HG02981 (cell line): ENCODE data around the gene MAFG.
A peak's percentile ranks its signal among the peaks of the same experiment; 100 is the strongest.

Experiments
- ATAC-seq: cut with Tn5 transposase; IDR thresholded peaks from one replicate; pipeline ENCODE4 v1.9.1; 2021; ENCODE audit warnings: mild to moderate bottlenecking, moderate library complexity; ENCODE audit not compliant: unreplicated experiment

Gene MAFG

DNA sequence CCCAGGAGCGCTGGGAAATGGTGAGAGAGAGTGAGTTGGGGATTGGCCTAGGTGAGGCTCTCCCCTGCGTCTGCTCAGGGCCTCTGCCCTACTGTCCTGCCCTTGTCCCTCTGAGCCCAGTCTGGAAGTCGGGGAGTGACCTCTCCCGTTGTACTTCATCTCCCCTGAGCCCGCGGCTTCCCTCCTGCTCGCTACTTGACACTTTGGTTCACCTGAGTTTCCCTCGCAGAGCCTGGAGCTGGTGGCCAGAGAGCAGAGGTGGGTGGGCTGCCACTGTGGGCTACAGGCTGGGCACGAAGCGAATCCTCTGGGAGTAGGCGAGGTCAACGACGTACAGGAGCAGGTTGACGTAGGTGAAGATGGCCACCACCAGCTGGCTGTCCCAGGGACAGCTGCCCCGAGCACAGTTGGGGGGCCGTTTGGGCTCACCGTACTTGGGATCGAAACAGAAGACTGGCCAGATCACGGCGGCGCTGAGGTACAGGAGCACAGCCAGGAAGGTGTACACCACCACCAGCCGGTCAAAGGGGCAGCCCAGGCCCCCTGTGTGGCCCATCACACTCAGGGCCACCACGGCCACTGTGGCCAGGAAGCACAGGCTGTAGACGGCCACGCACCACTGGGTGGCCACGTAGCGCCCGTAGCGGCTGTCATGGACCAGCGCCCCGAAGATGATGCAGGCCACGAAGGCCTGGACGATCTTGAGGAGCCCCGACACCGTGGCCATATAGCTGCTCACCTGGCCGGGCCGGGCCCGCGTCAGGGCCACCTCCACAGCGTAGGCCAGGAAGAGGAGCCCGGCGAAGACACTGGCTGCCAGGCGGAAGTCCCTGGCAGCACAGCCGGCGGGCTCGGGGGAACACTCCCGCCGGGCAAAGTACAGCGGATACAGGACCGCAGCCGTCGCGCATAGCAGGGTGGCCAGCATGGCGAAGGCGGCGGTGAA lies 13.3 kb upstream of the MAFG start:
- ATAC-seq = no peak

DNA sequence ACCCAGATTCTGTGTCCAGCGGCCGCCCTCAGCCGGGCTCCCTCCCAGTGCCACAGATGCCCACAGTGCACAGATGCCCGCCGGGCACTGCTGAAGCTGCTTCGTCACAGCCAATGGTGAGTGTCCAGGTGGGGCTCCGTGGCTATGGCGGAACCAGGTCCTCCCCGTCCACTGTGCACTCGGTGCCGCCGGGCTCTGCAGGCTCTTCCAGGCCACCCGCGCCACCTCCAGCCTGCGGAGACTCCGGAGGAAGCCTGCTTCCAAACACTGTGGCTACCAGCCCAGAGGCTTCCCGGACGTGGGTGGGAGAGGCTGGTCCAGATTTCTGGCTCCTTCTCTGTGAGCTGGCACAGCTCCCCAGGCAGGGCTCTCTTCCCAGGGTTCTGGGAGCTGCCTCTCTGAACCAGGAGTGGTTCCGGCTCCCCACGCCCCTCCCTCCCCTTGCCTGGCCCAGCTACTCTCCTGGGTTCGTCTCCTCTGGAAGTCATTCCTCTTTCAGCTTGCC lies 12.4 kb upstream of the MAFG start:
- no peak for ATAC-seq

DNA sequence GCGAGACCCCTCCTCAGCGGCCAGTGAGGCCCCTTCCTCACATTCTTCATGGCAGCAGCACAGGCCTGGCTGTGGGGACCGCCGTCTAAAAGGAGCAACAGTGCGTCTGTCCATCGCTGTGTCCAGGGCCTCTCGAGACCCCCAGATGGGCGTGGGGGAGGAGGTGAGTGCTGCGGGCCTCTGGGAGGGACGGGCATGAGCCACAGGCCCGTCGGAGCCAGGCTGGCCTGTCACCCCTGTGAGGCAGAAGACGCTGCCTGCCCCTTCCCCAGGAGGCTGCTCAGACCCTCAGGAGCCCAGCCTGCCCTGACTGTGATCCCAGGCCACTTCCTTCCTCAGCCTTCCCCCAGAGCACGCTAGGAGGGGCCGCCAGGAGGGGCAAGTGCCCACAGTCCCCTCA lies 11.7 kb upstream of the MAFG start:
- no peak for ATAC-seq

DNA sequence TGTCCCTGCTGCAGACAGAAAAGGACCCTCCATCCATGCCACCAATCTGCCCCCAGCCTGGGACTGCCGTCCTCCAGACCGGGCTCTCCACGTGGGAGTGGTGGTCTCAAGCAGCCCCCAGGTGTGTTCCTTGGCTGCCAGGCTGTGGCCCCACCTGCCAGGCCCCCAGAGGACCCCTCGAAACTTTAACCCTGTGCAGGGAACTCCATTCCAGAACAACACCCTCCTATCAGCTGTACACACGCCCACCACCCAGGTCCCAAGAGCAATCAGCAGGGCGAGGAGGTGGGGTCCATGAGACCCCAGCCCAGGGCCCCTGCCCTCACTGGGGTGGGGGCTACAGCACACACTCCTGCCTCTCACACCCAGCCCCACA lies 8.2 kb upstream of the MAFG start:
- ATAC-seq = no peak

DNA sequence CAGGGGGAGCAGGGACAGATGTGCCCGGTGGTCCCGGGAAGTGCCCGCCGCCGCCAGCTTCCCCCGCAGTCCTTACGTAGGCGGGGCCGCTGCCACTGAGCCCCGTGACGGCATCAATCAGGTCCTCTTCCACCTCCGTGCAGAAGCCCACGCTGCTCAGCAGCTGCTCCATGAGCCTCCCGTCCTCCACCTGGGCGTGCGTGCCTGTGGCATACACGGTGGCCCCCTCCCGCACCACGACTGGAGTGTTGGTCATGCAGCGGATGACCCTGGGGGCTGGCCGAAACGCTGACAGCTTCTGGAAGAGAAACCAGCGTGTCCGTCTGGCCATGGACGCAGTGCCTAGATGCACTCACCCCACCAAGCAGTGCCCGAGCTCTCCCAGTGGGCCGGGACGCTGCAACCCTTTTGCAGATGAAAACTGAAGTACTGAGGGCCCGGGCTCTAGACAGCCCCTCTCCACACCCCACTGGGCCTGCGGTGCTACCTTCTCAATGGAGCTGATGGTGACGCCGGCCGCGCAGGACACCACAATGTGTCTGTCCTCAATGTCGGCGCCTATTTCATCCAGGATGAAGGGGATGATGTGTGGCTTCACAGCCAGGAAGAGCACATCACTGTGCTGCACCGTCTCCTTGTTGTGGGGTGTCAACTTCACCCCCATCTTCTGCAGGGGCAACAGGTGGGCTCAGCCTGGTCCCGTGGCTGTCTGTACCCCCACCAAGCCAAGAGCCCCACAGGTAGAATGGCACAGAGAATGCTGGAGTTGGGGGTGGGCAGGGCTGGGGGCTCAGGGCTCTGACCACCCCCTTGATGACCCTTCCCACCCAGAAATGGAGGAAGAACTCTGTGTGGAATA lies 7.5 kb upstream of the MAFG start:
- no peak for ATAC-seq

DNA sequence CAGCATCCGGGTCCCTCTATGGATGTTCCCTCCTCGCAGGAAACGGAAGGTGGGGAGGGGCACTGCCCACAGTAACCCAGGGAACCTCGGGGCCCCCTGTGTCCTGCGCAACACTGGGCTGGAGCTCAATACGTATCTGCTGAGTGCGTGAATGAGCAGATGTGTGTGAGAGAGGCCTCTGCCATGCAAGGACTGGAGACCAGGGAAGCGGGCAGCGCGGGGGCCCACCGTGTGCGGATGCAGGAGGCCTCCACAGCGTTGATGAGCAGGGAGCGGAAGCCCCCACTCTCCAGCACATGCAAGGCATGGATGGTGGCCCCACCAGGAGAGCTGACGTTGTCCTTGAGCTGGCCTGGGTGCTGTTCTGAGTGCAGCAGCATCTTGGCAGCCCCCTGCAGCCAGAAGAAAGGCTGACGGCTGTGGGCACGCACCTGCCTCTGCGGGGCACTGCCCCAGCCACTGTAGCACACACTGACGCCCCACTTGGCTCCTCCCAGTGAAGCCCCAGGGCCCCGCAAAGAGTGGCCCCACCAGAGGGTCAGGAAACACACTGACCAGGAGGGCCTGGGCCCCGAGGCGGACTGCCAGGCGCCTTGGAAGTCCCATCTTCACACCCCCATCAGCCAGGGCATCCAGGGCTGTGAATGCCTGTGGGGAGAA lies 6.7 kb upstream of the MAFG start:
- no peak for ATAC-seq

DNA sequence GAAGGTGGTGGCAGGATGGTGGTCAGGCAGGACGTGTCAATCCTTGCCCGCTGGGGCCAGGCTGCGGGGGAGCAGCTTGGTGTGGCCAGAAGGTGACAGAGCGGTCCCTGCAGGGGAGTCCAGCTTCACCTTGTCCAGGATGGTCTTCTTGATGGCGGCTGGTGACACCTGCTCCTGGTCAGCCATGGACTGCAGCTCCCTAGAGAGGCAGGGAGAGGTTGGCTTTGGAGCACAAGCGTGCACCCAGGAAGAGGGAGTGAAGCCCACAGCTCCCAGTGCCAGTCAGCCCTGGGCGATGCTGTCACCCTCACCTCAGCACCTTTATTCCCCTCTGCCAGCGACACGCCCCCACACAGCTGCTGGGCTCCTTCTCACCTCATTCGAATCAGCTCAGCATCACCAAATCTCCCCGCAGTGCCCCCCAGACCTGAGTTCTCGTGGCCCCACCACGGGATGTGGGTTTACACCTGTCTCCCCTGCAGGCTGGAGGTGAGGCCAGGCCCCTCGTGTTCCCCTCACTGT lies 5.7 kb upstream of the MAFG start:
- no peak for ATAC-seq

DNA sequence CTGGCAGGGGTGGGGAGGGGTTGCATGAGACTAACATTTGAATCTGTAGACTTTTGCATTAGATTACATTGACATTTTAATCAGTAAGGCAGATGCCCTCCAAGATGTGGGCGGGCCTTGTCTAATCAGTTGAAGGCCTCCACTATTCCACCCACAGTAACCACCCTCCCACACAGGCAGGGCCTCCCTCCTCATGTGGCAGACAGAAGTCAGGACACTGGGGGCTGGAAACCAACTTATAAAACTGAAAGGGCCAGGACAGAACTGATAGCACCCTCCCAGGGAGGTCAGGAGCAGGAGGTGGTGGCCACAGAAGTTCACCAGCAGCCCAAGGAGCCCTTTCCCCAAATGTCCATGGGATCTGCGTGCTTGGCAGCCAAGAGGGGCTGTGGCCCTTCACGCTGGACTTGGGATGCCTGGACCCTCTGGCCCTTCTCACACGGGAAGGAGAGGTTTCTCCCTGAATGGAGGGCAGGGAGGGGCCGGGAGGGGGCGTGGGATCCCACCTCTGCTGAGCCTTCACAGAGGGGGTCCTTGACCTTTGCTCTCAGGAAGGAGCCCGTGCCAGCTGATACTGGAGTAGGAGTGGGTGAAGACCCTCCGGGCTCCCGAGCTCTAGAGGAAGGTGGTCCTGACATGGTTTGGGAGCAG lies 4.9 kb upstream of the MAFG start:
- no peak for ATAC-seq

DNA sequence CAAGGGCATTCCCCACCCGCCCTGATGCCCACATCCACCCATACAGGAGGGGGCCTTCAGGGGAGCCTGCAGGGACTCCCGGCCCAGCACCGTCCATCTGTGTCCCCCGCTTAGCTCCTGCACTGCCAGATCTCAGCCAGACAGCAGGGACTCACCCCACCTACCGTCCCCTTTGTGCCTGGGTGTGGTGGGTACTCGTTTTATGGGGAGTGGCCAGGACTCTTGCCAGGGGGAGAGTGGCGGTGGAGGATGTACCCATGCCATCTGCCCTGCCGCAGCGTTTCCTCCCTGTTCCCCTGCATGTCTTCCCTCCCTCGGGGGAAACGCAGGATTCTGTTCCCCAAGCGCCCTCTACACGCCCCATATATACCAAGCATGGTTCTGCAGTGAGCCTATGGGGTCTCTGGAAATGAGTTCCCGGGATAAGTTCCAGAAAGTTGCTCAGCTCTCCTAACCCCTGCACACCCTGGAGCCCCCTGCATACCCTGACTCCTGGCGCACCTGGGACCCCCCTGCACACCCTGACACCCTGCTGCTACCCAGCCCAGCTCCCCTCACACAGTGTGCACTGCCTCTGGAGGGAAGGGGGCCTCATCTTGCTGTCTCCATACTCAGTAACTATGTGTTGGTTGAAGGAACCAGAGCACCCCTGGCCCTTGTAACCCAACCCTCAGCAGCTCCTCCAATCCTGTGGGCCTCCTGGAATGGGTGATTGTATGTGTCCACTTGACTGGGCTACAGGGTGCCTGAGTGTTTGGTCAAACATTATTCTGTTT lies 4.2 kb upstream of the MAFG start:
- no peak for ATAC-seq

DNA sequence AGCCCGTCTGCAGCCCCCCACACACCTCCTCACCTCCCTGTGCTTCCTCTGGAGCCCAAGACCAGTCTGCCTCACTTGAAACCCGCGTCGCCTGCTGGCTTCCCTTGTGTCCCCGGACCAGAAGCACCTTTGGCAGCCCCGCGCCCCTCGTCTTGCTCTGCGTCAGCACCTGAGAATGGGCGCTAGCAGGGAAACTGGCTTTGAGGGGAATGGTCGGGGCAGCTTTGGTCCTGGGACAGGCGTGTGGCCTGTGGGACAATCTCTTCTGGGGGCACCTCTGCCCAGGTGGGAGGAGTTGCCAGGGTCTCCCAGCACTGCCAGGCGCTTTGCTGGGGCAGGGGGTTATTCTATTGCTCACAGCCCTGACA lies 3.6 kb upstream of the MAFG start:
- ATAC-seq = no peak

DNA sequence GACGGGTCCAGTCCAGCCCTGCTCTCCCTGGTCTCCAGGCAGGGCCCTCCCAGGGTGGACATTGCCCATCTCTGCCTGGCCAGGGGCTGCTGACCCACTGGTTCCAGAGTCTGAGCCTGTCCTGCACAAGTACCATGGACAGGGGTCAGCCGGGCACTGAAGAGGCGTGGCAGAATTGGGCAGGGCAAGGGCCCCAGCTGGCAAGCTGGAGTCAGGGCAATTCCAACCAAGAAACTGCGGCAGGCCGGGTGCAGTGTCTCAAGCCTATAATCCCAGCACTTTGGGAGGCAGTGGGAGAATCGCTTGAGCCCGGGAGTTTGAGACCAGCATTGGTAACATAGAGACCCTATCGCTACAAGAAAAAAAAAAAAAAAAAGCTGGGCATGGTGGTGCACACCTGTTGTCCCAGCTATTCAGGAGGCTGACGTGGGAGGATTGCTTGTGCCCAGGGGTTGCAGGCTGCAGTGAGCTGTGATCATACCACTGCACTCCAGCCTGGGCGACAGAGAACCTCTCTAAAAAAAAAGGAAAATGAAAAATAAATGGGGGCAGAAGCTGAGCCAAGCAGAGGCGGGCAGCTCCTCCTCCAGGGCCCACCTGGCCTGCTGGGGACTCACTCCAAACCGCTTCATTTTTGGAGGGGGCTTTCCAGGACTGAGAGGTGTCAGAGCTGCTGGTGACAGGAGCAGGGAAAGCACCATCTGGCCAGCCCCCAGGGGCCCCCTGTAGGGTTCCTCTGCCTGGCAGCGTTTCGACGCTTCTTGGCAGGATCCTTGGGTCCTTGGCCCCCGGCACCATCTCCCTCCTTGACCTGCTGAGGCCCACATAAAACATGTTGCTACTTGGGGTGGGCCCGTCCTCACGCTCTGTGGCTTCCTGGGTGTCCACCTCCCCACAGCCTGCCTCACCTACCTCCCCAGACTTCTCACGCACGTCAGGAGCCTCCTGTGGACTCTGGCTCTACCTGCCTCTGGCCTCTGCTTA lies 2.9 kb upstream of the MAFG start:
- no peak for ATAC-seq

DNA sequence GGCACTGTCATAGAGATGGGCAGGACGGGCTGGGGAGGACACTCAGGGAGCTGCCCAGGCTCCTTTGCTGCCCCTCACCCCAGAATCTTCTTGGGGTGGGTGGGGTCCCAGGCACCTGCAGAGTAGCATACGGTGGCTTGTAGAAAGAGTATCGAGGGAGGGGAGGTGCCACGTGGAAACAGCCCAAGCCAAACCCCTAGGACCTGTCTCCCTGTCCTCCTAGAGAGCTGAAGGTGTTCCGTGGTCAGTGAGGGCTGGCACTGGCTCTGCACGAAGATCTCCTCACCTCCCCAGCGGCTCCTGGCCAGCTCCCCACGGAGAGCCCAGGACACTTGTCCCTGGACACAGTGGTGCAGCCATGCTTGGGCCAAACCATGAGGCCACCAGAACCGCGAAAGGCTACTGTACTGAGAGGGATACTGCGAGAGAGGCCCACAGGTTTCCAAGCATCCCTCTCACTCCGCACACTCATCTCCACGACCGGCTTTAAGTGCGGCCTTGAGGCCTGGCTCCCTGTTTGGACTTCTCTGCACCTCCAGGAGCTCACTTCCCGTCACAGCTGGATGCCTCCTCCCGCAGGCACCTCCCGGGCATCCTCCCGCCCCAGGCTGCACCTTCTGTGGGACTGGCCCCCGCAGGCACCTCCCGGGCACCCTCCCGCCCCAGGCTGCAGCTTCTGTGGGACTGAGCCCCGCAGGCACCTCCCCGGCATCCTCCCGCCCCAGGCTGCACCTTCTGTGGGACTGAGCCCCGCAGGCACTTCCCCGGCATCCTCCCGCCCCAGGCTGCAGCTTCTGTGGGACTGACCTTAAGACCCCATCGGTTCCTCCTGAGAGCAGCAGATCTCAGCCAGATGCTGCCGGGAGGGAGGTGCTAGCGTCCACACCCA lies 2.0 kb upstream of the MAFG start:
- ATAC-seq = no peak

DNA sequence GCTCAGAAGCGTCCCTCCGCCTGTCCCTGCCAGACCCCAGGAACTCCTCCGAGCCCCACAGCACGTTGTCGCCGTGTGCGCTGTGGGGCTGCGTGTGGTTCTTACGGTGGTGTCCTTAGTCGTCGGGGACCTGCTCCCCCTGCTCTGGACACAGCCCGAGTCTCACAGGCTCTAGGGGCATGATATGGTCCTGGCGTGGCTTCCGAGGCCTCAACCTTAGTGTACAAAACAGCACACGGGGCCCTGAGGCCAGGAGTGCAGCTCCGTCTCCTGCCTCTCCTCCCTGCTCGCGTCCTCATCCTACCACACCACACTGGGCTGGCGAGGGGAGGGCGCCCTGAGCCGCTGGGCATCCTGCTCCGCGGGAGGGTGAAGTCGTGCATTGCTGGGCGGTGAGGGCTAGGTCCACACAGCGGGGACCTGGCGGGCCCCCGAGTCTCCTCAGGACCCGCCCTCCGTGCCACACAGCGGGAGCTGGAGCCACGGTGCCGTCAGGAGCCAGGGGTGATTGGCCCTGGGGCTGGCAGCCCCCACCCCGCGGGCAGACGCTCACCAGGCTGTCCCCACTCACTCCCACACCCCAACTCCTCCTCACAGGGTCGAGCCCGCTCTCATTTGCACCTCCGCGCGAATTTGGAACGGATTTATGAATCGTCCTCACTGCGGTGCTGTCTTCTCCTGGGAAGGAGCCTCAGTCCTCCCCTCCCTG lies 1.2 kb upstream of the MAFG start:
- ATAC-seq = no peak

DNA sequence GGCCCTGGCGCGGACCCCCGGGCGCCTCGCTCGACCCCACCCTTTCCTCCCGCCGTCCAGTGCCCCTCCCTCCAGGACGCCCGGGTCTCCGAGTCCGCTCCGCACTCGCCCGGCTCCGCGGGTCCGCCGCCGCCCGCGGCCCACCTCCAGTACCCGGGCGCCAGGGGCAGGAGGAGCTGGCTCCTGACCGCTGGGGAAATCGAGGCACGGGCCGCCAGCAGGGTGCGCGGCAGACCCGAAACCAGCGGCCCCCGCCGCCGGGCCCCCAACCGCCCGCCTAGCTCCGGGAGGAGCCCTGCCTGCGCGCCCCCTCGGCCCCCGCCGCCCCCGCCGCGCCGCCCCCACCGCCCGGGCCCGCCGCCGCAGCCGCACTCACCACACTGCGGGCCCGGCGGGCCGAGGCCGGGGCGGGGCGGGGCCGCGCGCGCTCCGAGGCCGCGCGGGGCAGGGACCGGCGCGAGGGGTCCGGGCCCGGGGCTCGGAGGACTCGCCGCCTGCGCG lies 333 bp downstream of the MAFG start:
- no peak for ATAC-seq

DNA sequence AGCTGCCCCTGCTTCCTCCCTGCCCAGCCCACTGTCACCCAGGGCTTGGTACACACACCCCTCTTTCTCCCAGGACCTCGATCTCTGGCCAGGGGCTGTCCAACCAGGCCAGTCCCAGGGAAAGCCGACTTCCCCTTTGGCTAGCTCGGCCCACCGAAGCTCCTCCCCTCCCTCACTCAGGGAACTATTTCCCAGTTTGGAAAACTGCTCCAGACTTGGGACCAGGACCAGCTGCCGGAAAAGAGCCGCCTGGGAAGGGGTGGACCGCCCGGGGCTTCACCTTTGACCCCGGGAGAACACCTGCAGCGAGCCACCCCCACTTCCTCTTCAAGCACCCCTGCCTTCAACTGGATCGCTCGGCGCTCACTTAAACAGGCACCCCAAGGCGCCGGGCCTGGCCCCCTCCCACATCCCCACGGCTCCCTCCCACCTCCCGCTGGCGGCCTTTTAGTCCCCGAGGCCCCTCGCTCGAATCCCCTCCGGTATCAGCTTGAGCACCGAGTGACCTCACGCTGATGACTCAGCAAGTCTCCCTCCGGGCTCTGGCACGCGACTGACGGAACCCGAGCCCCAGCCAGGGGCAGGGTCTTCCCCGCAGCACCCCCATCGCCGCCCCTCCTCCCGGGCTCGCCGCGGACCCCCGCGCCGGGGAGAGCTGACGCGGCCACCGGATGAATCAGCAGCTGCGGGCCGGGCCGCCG lies 934 bp downstream of the MAFG start:
- peak; percentile 5 for ATAC-seq

DNA sequence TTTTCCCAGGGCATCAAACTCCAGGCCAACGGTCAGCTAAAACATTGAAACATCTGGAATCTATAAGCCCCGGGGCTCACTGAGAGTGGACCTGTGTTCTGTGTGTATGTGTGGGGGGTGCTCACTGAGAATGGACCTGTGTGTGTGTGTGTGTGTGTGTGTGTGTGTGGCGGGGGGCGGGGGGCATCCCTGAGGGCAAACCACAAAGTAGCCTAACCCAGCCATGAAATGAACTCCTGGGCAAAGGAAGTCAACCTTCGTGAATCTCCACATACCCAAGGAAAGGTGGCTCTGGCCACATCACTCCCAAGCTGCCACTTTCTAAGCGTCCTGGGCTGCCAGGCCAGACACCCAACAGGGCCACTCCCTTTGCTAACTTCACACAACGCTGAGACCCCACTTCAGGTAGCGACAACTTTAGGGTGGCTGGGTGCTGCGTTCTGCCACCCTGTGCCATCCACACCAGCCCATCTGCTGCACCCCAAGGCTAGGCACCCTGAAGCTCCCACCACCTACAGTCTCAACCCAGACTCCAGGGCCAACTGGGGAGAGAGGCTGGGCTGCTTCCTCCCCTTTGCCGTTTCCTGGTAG lies 1.6 kb downstream of the MAFG start:
- ATAC-seq = no peak
